OCI-M1 (cell line): ENCODE results near the gene OSBPL9.

Experiments used
- DNase-seq: peaks from one replicate; lab custom pipeline; 2025; lab: John Stamatoyannopoulos, UW

OSBPL9 gene, protein sequence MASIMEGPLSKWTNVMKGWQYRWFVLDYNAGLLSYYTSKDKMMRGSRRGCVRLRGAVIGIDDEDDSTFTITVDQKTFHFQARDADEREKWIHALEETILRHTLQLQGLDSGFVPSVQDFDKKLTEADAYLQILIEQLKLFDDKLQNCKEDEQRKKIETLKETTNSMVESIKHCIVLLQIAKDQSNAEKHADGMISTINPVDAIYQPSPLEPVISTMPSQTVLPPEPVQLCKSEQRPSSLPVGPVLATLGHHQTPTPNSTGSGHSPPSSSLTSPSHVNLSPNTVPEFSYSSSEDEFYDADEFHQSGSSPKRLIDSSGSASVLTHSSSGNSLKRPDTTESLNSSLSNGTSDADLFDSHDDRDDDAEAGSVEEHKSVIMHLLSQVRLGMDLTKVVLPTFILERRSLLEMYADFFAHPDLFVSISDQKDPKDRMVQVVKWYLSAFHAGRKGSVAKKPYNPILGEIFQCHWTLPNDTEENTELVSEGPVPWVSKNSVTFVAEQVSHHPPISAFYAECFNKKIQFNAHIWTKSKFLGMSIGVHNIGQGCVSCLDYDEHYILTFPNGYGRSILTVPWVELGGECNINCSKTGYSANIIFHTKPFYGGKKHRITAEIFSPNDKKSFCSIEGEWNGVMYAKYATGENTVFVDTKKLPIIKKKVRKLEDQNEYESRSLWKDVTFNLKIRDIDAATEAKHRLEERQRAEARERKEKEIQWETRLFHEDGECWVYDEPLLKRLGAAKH

DNA sequence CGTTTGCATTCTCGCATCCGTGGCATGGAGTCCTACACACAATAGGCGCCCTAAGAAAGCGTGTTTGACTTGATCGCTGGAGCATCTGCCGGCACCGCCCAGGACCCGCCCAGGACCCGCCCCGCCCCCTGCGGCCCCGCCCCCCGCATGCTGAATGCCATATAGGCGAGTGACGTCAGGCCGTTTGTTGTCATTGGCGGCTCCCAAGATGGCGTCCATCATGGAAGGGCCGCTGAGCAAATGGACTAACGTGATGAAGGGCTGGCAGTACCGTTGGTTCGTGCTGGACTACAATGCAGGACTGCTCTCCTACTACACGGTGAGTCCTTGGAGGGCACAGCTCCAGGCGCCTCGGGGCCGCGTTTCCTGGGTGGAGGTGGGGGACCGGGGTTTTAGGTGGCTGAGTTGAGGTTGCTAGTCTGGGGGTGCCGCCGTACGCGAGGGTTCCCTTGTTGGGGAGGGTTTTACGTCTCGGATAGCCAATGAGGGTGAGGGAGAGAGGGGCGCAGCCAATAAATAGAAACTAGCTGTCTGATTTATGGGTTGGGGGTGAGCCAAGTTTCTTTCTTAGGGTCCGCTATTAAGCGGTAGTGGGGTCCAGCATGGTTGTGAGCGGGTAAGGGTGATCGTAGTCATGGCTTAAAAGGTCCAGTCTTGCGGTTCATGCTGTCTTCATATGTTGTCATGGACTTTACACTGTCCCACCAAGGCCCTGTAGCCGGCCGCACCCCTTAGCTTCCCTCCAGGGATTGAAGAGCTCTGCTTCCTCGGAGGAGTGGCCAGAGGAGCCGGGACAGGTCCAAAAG is at the start of gene OSBPL9:
OSBPL9 (plus strand) TSS at position 190 of the 806 bp plus-strand sequence; CDS start at position 209, 19 bp downstream.
- peak; percentile 93 for DNase-seq

DNA sequence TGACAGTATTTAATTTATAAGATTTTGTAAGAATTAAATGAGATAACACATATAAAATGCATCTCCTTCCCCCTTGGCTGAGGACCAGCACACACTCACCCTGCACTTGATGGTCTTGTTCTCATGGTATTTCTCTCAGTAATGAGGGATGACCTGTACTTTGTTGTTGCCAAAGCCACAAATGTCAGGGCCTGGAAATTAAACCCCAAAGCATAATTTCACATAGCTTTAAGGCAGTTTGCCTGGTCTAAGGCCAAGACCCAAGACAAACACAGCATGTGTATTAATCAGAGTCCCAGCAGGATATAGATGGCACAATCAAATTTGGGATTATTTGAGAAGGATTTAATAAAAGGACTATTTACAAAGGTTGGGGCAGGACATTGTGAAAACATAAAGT is 49.2 kb upstream of the OSBPL9 start:
- DNase-seq, result no peak

DNA sequence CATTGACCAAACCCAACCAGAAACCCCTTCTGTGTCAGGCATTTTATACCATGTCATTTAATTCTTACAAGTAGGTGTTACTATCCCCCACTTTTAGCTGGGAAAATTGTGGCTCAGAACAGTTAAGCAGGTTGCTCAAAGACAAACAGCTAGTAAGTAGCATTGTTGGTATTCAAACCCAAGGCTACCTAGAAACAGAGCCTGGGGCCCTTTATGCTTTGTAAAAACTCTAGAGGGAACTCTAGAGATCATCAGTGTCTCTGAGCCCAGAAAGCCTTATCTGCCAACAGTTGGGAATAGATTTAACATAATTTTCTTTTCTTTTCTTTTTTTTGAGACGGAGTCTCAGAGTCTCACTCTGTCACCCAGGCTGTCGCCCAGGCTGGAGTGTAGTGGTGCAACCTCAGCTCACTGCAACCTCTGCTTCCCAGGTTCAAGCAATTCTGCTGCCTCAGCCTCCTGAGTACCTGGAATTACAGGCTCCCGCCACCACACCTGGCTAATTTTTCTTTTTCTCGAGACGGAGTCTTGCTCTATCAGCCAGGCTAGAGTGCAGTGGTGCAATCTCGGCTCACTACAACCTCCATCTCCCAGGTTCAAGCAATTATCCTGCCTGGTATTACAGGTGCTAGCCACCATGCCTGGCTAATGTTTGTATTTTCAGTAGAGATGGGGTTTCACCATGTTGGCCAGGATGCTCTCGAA is 48.5 kb upstream of the OSBPL9 start:
- peak; percentile 4 for DNase-seq

DNA sequence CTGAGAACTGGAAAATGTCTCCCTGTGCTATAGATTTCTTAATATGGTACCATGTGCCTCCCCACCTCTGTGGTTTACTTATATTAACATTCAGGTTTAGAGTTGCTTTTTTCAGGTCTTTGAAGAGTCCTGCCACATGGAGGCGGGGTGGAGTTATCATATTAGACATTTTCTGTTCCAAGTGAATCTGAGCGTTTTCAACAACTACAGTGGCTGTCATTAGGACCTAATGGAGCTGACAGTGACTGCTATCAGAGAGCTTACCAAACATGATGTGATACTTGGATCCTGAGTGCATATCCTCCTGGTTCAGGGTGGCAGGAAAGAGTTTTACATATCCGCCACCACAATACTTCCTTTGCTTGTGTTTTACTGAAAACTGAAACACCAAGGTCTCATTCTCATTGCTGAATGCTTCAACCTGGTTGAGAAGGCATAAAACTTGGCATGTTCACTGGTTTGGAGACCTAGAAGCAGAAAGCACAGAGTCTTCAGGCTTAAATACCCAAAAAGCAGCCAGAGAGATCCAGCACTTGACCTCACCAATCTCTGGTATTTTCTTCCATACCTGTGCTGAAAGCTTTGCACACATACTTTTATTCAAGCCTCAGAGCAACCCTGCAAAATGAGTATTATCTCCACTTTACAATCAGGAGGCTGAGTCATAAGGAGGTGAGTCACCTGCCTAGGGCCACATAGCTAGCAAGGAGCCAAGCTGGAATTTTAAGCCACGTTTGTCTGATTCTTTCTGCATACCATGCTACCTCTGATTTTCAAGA is 47.4 kb upstream of the OSBPL9 start:
- peak; percentile 52 for DNase-seq

DNA sequence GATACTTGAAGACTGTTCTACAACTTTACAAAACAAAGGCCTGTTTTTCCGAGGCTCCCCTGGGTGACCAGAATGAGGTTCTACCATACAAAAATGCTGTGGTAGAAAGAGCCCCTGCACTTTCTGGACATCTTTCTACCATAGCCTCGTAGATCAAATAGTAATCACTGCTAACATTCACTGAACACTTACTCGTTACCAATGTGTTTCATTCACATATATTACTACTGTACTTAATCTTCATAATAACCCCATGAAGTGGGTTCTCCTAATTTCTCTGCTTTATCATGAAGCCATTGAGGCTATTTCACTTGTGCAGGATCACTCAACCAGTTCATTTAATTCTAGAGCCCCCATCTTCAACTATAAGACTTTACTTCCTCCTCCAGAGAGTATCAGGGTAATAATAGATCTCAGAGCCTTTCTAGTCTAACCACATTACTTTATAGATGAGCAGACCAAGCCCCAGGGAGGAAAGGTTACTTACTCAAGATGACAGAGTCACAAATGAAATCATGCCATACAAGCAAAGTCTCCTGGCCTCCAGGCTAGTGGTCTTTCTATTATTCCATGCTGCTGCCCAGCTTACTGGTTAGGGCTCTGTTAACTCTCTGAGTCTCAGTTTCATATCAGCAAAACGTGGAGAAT is 46.7 kb upstream of the OSBPL9 start:
- peak; percentile 10 for DNase-seq

DNA sequence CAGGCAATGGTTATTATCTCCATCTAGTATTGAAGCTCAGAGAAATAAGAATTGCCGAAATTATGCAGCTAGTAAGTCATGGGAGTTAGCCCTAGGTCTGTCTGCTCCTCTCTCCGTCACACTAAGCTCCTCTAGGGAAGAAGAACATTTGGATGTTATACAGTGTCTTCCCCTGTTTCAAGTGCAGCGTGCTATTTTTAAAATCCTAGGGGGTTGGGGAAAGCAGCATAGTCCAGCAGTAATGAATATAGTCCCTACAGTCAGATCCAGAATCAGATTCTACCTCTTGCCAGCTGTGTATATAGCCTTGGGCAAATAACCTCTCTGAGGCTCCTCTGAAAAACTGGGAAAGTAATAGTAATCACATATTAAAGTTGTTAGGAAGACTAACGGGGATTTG is 44.5 kb upstream of the OSBPL9 start:
- no peak for DNase-seq

DNA sequence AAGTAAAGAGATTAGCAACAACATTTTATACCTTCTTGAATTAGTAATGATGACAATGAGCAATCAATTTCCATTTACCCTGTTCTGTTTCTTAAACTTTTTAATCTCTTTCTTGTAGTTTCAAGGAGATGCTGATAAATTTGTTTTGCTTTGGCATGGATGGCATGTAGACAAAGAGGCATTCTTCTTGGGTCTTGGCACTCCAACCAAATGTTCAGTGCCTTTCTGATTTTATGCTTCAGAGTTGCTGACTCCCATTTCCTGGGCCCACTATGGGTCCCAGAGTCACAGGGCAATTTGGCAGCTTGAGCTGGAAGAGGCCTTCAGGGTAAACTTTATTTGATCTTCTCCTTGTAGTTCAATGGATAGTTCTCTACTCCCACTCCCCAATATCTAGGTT is 42.1 kb upstream of the OSBPL9 start:
- DNase-seq, result no peak

DNA sequence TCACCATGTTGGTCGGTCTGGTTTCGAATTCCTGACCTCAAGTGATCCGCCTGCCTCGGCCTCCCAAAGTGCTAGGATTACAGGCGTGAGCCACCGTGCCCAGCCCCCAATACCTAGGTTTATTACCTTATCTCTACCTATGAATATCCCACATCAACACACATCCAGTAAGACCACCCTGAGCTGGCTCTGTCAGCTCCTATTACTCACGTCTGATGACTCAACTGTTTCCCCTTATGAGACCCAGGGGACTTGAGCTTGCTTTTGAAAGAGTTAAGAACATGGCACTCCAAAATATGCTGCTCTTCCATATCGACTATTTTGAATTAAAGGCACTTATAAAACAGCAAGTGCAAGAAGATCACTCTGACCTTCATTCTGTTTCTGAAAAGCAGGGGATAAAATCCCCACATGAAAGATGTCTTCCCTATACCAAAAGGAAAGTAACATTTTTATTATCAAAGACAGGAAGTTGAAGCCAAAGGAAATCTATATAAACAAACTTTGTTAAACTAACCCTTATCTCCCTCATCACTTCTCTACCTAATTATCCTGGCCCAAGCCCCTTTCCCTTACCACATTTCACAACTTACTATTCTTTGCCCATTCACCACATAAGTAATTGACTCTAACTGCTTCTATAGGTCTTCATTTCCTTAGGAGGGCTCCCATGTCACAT is 41.3 kb upstream of the OSBPL9 start:
- DNase-seq, result peak; percentile 13

DNA sequence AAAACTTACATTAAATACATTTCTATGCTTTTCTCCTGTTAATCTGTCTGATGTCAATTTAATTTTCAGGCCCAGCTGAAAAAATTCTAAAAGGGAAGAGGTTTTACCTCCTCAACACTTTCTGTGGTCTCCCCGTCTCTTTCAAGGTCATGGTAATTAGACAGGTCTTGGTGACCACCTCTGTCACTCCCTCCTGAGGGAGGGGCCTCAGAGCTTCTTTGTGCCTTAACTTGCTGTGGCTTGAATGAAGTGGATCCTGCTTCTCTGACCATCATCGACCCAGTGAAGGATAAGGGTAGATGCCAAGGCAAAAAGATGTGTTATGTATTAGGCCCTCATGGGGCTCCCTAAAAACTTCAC is 40.8 kb upstream of the OSBPL9 start:
- no peak for DNase-seq

DNA sequence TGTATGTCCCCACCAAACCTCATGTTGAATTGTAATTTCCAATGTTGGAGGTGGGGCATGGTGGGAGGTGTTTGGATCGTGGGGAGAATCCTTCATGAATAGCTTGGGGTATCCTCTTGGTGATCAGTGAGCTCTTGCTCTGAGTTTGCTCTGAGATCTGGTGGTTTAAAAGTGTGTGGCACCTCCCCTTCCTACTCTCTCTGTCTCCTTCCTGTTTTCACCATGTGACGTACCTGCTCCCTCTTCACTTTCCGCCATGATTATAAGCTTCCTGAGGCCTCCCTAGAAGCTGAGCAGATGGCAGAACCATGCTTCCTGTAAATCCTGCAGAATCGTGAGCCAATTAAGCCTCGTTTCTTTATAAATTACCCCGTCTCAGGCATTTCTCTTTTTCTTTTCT is 40.0 kb upstream of the OSBPL9 start:
- DNase-seq, result no peak

DNA sequence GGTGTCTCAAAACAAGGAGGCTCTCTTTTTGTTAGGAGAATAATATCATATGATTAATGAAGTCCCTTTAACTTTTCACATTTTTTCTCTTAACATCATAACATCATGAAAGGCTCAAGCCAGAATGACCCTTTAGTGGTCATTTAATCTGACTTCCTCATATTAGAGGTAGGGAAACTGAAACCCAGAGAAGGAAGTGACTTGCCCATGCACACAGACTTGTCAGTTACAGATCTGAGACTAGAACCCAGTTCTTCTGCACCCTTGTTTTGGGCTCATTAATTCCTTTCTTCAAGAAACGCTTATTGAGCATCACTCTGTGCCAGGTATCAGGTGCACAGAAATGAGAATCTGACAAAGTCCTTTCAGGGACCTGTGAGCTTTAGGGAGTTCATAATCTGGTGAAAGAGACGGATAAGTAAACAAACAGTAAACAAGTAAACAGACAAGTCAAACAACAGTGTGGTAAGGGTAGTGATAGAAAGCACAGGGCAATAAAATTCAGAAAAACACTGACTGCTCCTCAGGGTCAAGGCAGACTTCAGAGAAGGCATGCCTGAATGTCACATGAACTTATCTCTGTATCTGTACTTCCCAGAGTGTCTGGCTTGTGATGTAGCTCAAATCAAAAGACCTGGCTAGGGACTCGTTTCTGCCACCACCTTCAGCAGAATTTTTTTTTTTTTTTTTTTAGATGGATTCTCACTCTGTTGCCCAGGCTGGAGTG is 38.3 kb upstream of the OSBPL9 start:
- DNase-seq, result peak; percentile 69

DNA sequence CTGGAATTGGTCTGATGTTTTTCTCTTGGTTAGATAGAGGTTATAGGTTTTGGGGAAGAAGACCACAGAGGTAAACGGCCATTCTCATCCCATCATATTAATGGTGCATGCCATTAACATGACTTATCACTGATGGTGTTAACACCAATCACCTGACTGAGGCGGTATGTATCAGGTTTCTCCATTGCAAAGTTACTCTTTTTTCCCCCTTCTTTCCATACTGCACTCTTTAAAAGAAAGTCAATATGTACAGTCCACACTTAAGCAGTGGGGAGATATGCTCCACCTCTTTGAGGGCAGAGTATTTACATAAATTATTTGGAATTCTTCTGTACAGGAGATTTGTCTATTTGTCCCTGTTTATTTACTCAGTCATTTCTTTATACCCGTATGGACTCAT is 35.7 kb upstream of the OSBPL9 start:
- no peak for DNase-seq

DNA sequence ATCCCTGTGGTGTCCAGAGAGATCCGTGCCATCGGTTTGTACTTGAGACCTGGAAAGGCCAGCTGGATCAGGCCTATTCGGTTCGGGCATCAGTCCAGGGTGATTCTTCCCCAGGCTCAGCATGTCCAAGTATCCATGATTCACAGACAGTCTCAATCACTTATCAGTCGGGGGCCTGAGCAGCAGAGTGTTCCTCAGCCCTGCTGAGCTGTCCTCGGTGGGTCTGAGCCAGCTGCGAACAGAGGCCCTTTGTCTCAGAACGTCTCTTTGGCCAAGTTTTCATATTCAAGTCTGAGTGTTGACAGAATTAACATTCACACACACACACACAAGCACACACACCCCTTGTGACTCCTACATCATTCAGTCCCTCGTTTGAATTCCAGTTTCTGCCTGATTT is 33.4 kb upstream of the OSBPL9 start:
- no peak for DNase-seq

DNA sequence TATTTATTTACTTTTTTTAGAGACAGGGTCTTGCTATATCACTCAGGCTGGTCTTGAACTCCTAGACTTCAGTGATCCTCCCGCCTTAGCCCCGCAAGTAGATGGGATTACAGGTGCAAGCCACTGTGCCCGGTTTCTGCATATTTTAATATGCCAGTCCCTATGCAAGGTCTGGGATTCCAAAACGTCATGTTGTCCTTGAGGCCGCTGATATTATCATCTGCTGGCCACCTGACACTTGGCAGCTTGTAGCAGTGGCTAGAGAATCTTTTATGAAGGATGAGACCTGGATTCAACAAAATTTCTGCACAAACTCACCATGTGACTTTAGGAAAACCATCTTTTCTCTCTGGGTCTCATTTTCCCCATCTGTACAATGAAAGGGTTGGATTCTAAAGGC is 32.9 kb upstream of the OSBPL9 start:
- DNase-seq, result no peak

DNA sequence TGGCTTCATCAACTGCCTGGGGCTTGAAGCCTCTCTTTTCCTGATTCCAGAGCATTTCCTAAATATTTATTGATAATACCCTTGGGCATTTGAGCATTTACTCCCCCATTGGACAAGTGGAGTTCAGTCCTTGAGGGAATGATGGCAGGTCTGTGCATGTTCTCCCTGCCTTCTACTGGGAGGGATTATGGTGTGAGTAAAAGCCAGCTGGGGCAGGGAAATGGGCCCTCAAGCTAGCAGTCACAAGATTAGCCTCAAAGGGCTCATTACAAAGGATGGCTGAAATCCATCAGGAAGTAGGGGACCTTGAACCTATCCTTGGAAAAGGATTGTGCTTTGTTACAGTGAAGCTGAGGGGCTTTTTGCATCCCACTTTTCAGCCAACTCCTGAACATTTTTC is 24.2 kb upstream of the OSBPL9 start:
- no peak for DNase-seq

DNA sequence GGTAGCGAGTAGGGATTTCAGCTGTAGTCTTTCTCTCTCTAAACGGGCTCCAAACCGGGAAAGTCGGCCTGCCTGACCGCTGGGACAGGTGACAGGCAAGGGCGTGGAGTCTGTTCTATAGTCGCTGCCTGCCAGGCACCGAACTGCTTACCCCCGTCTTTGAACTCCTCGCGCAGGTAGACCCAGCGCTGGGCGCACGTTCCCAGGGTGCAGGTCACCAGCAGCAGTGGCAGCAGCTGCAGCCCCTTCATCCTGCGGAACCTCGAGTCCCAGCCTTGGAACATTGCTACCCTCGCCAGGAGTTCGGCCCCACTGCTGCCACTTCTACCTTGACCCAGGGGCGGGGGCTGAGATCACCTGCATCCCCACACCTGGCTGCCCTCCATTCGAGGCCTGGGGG is 22.2 kb upstream of the OSBPL9 start:
- no peak for DNase-seq

DNA sequence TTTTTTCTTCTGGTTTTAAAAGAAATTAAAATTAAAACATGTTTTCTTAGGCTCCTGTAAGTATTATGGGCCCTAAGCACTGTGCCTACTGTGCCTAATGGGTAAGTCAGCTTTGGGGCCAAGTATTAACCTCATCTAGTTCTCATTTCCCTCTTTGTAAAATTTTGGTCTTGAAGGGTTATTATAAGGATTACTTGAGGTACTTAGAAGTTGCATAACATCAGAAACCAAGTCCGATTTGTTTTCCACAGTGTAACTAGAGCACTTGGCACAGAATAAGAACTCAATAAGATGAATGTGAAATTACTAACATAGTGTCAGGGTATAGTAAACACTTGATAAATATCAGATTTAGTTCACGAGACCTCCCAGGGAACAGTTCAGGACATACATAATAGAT is 16.4 kb upstream of the OSBPL9 start:
- no peak for DNase-seq

DNA sequence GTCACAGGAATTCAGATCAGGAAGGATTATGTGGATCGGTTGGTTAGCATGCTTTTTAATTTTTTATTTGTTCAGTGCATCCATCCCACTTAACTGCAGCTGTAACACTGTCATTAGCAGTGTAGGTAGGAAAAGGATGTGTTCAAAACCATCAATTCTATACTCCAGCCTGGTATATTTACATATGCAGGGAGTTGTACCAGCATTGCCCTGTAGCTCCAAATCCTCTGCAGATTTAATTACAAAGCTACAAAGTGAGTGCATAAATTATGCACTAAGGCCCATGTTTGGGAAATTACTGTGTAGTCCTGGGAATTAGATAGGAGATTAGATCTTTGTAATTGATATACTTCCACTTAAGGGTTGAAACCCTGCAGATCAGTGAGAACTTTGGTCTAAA is 15.9 kb upstream of the OSBPL9 start:
- no peak for DNase-seq

DNA sequence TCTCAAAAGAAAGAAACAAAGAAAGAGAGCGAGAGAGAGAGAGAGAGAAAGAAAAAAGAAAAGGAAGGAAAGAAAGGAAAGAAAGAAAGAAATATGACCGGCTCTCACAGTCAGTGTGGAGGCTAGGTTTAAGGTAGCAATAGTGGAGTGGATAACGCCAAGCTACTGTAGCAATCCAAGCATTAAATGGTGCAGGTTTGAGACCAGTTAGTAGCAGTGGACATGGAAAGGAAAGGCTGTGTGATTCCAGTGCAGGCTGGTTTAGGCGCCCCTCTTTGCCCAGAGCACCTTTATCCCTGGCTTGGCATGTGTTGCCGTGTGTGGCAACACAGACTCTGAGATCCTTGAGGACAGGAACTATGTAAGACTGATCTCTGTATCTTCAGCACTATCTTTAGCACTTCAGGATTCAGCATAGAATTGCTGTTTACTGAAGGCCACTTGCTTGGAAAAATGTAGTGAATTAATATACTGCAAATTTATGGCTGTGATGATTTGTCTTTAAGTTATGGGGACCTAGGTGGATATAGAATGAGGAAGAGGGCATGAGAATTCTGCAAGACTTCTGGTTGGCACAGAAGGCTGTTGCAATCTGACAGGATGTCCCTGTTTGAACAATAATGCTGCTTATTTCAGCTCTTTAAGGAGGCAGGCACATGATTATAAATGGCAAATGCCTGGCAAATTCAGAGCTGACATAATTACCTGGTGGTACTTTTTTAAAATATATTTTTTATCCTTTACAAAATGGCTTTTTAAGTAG is 10.8 kb upstream of the OSBPL9 start:
- DNase-seq, result no peak
